ENCODE measurements around the gene LTBP1.

The LTBP1 gene

DNA sequence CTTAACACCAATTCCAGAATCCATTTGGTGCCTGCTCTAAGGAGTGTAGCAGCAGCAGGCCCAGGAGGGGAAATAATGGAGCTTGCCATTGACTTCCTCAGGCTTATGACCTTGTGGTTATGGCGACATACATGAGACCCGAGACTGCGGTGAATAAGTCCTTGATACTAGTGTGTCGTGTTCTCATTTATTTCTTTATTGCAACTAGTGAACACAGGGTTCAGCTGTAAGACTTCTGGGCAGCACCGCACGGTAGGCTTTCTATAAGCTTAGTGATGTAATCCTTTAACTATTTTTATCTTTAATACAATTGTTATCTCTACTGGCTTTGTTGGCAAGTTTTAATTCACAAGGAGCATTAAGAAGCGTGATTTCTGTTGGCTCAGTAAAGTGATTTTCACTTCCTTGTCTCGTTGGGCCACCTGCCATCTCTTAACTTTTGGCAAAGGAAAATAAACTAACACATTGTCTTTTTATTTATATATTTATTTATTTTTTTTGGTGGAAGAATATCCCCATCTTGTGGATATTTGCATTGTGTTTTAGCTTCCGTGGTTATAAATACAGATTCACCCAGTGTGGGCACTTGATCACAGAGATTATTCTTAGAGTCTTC, 139.8 kb downstream of the LTBP1 start:
- Mint-ChIP-seq H3K27ac (peak overlapping the region in 2 of 3 experiments; percentile 11 to 42), H3K27me3 (ENCODE audit: low read depth) (peaks cover 4% of the 10 kb centered on the region), H3K36me3 (ENCODE audit: low read depth) (peaks cover 5% of the 10 kb centered on the region), H3K4me1 (peaks cover 31% of the 10 kb centered on the region), H3K9me3 (peaks cover 3% of the 10 kb centered on the region), H3K4me3 (no peak overlapping the region)
- TF ChIP-seq, protein P1, sequence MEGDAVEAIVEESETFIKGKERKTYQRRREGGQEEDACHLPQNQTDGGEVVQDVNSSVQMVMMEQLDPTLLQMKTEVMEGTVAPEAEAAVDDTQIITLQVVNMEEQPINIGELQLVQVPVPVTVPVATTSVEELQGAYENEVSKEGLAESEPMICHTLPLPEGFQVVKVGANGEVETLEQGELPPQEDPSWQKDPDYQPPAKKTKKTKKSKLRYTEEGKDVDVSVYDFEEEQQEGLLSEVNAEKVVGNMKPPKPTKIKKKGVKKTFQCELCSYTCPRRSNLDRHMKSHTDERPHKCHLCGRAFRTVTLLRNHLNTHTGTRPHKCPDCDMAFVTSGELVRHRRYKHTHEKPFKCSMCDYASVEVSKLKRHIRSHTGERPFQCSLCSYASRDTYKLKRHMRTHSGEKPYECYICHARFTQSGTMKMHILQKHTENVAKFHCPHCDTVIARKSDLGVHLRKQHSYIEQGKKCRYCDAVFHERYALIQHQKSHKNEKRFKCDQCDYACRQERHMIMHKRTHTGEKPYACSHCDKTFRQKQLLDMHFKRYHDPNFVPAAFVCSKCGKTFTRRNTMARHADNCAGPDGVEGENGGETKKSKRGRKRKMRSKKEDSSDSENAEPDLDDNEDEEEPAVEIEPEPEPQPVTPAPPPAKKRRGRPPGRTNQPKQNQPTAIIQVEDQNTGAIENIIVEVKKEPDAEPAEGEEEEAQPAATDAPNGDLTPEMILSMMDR (IDR thresholded peaks at IDR 0.05; ENCODE audit: unreplicated experiment in 3 of 3), result no peak

DNA sequence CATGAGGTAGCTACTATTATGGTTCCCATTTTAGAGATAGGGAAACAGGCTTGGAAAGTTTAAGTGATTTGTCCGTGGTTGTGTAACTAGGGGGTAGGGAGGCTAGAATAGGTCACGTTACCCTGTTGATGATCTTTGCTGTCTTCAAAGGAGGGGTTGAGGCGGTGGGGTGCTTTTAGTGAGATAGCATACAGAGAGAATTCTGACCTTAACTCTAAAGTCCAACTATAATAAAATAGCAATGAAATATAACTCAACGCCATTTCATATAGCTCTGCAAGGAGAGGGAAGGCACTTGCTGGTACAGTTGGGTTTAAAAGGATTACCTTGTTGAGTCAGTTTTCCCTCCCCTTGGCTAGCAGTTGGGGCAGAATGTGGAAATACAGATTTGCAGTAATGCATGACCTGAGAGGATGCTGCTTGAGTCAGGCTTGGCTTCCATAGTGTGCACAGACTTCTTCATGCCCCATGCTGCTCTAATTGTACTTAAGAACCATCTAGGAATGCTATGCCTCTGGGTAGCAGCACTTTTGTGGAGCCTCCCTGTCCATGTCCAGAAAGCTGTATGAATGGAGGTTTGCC, 143.9 kb downstream of the LTBP1 start:
- no peak overlapping the region for H3K27ac Mint-ChIP-seq
- peaks cover 4% of the 10 kb centered on the region for H3K36me3 Mint-ChIP-seq (ENCODE audit: low read depth)
- H3K4me1 Mint-ChIP-seq, result peaks cover 12% of the 10 kb centered on the region
- TF ChIP-seq, protein P1 (IDR thresholded peaks at IDR 0.05; ENCODE audit: unreplicated experiment in 3 of 3), result no peak
- H3K9me3 Mint-ChIP-seq, result peaks cover 9% of the 10 kb centered on the region
- H3K4me3 Mint-ChIP-seq, result no peak overlapping the region
- peaks cover 2% of the 10 kb centered on the region for H3K27me3 Mint-ChIP-seq (ENCODE audit: low read depth)

DNA sequence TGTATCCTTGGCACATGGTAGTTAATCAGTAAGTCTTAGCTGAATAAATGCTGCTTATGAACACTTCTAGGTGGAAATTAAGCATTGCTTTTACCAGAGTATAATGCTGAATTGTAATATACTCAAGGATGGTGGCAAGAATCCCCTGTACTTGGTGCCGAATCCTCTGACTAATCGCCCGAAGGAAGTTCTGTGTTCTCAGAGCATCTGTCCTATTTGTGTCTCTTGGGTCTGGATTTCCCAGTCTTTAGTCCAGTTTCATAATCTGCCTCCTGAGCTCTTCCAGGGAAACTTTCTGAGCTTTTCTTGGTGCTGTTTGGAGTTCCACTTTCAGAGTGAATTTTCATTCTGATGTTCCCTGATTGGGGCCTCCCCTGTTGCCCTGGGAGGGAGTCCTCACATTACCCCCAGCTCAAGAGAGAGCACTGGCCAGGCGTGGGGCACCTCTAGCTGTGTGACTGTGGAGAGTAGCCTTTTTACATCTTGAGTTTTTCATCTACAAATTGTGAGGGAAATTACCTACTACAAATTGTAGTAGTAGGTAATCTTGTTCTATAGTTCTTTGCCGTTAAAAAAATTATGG, 144.9 kb downstream of the LTBP1 start:
- Mint-ChIP-seq H3K4me1 (peaks cover 2% of the 10 kb centered on the region), H3K9me3 (peaks cover 15% of the 10 kb centered on the region), H3K4me3 (no peak overlapping the region), H3K27ac (no peak overlapping the region), H3K27me3 (ENCODE audit: low read depth) (no peaks in the 10 kb centered on the region), H3K36me3 (ENCODE audit: low read depth) (peaks cover 4% of the 10 kb centered on the region)
- TF ChIP-seq, protein P1 (IDR thresholded peaks at IDR 0.05; ENCODE audit: unreplicated experiment in 3 of 3), result no peak

DNA sequence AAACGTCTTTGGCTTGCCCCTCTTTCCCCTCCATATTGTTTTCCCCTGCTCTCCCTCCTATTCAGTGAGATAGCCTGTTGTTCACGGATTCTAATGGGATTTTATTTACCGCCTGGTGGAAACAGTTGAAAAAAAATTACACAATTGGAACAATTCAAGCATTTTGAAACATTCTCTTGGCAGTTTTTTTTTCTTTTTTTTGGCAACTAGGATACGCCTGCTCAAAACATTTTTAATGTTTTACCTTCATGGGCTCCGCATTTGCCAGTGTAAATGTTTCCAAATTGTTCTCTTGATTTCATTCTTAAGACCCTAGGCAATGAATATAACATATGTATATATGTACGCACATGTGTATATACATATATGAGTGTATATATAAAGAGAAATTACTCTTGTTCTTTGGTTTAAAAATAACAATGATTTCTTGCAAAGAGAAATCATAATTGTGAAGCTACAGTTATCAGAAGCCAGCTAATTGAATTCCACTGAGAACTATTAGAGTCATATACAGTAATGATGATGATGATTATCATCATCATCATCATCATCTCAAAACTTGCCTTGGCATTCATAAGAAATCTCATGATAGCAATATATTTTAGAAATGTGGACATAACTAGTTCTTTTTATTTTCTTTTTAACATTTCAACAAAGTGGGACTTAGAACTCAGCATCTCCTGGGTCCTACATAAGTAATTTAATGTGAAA, 146.7 kb downstream of the LTBP1 start:
- H3K27ac Mint-ChIP-seq, result no peak overlapping the region
- no peaks in the 10 kb centered on the region for H3K27me3 Mint-ChIP-seq (ENCODE audit: low read depth)
- TF ChIP-seq, protein P1 (IDR thresholded peaks at IDR 0.05; ENCODE audit: unreplicated experiment in 3 of 3), result no peak
- peaks cover 4% of the 10 kb centered on the region for H3K36me3 Mint-ChIP-seq (ENCODE audit: low read depth)
- H3K9me3 Mint-ChIP-seq, result peaks cover 17% of the 10 kb centered on the region
- H3K4me3 Mint-ChIP-seq, result no peak overlapping the region
- no peaks in the 10 kb centered on the region for H3K4me1 Mint-ChIP-seq

DNA sequence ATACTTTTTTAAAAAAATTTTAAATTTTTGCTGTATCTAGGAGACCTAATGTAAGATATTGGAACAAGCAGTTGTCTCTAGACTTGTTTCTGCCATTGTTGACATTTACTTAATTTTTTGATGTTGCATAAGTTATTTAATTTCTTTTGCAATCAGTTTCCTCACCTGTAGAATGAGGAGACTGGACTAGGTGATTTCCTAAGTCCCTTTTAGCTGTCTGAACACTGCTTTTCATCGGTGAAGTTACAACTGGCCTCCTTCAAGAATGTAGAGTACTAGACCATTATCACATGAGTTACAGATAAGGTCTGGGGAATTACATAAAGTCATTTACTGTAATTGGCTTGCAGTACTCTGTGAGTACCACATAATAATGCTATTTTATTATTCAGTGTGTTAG, 147.6 kb downstream of the LTBP1 start:
- Mint-ChIP-seq H3K9me3 (peaks cover 17% of the 10 kb centered on the region), H3K4me1 (no peaks in the 10 kb centered on the region), H3K27me3 (ENCODE audit: low read depth) (no peaks in the 10 kb centered on the region), H3K36me3 (ENCODE audit: low read depth) (peaks cover 4% of the 10 kb centered on the region), H3K27ac (no peak overlapping the region), H3K4me3 (no peak overlapping the region)
- TF ChIP-seq, protein P1 (IDR thresholded peaks at IDR 0.05; ENCODE audit: unreplicated experiment in 3 of 3), result no peak

Data from nephron (organoid).